K562 (cell line): ENCODE data around the gene METTL6. TPM values are rescaled to one million over a fixed set of nuclear protein-coding genes. Genes with fewer than 3 reads are reported as not detected.

Source experiments
- ATAC-seq: fragments of 200-7000 bp; cut with Tn5 transposase; 3 replicates; pipeline ENCODE4 v1.9.1; 2020; ENCODE audit warnings: moderate library complexity
- BruUV-seq: library from RNA; stranded (reverse); fragments of 400-500 nt; replicated peaks from 2 replicates; lab custom pipeline; 2021; lab: Mats Ljungman, UMichigan
- CTCF ChIA-PET: fragments of 300-600 bp; formaldehyde crosslinking; extraction: SDS; loops from one replicate; lab custom pipeline; 2021; ENCODE audit warnings: low intra/inter-chr PET ratio; lab: Yijun Ruan, JAX
- POLR2A ChIA-PET: fragments of 300-600, 350-650 bp; sonication (Branson Sonifier 250); formaldehyde crosslinking; extraction: SDS; loops from one replicate; lab custom pipeline; 2021; ENCODE audit warnings: antibody characterized with exemption, inconsistent platforms; lab: Yijun Ruan, JAX
- DNase-seq, 4 experiments: peaks; one replicate each; pipeline versions ENCODE4 v3.0.0 to v3.0.0-alpha.2; 2011 to 2018; ENCODE audit warnings: low spot score in 3 of 4, mixed read lengths in 3 of 4; ENCODE audit errors: extremely low read depth in 1 of 4
- FAIRE-seq: peaks from 2 replicates; lab custom pipeline; 2011; peaks lifted over from hg19 to GRCh38; lab: Jason Lieb, UNC
- H2AFZ ChIP-seq: 2 replicates; pipeline ENCODE4 v1.6.0; 2011; ENCODE audit warnings: low read depth, low read length, control low read depth, inconsistent platforms
- H3K27ac ChIP-seq: fragments of 200-600 bp; 3 replicates; pipeline ENCODE4 v1.8.0; 2011; ENCODE audit warnings: low read depth, mild to moderate bottlenecking, control low read depth, inconsistent platforms, low read length, moderate library complexity, mixed read lengths; ENCODE audit errors: extremely low read depth
- H3K27me3 ChIP-seq, 2 experiments: fragments of 300-600 bp in 1 of 2; 2 replicates in 1 of 2; 3 replicates in 1 of 2; pipeline versions ENCODE4 v1.6.0 to v1.8.0; 2011; ENCODE audit warnings: inconsistent platforms in 2 of 2, low read length in 2 of 2, mild to moderate bottlenecking in 1 of 2, mixed read lengths in 1 of 2, moderate library complexity in 1 of 2; ENCODE audit not compliant: control insufficient read depth in 2 of 2, insufficient read depth in 2 of 2
- H3K36me3 ChIP-seq: fragments of 300-600 bp; 3 replicates; pipeline ENCODE4 v1.8.0; 2011; ENCODE audit warnings: mild to moderate bottlenecking, low read length, inconsistent platforms; ENCODE audit not compliant: control insufficient read depth, insufficient read depth
- H3K4me1 ChIP-seq, 2 experiments: fragments of 200-600 bp in 1 of 2; replicated peaks in 1 of 2; 2 replicates in 1 of 2; 3 replicates in 1 of 2; pipeline versions ENCODE4 v1.5.1 to v1.8.0; 2011; ENCODE audit warnings: inconsistent platforms in 2 of 2, low read length in 2 of 2, mild to moderate bottlenecking in 1 of 2, mixed read lengths in 1 of 2, moderate library complexity in 1 of 2; ENCODE audit not compliant: control insufficient read depth in 2 of 2, insufficient read depth in 2 of 2
- H3K4me2 ChIP-seq: 2 replicates; pipeline ENCODE4 v1.6.1; 2011; ENCODE audit warnings: low read length, control low read depth, inconsistent platforms, mixed read lengths; ENCODE audit not compliant: insufficient read depth
- H3K4me3 ChIP-seq: fragments of 200-600 bp; sonication (generic), shearing (Covaris generic); 2 replicates; pipeline ENCODE4 v1.5.1; 2016; ENCODE audit warnings: control low read depth, inconsistent platforms
- H3K79me2 ChIP-seq: fragments of 200-600 bp; 3 replicates; pipeline ENCODE4 v1.8.0; 2011; ENCODE audit warnings: low read length, inconsistent platforms; ENCODE audit not compliant: control insufficient read depth, insufficient read depth
- H3K9ac ChIP-seq, 2 experiments: 2 replicates each; pipeline versions ENCODE4 v1.6.0 to v1.6.1; 2011; ENCODE audit warnings: low read depth in 2 of 2, low read length in 2 of 2, control low read depth in 1 of 2, inconsistent platforms in 1 of 2, mild to moderate bottlenecking in 1 of 2, mixed read lengths in 1 of 2; ENCODE audit not compliant: insufficient read depth in 1 of 2
- H3K9me1 ChIP-seq: one replicate; pipeline ENCODE4 v1.6.0; 2011; ENCODE audit warnings: inconsistent platforms, mild to moderate bottlenecking, low read length, moderate library complexity; ENCODE audit not compliant: control insufficient read depth, insufficient read depth
- H3K9me3 ChIP-seq: replicated peaks from 2 replicates; pipeline ENCODE4 v1.5.1; 2011; ENCODE audit warnings: low read depth, low read length, inconsistent platforms; ENCODE audit not compliant: control insufficient read depth, insufficient read depth
- H4K20me1 ChIP-seq: replicated peaks from 2 replicates; pipeline ENCODE4 v1.6.1; 2011; ENCODE audit warnings: low read length, inconsistent platforms, mixed read lengths; ENCODE audit not compliant: control insufficient read depth, insufficient read depth
- ARID1B ChIP-seq: fragments of 450-650 bp; IDR thresholded peaks from 2 replicates; pipeline ENCODE4 v1.6.1; 2016; ENCODE audit warnings: antibody characterized with exemption, mild to moderate bottlenecking, inconsistent platforms
- CCAR2 ChIP-seq: fragments of 200-400 bp; formaldehyde crosslinking; IDR thresholded peaks from 2 replicates; pipeline ENCODE4 v1.6.1; 2017; ENCODE audit warnings: mild to moderate bottlenecking, low read depth, low read length
- FOSL1 ChIP-seq: fragments of 200-800 bp; sonication (Bioruptor generic); conservative IDR thresholded peaks from 2 replicates; pipeline ENCODE4 v1.6.1; 2016; ENCODE audit warnings: missing genetic modification characterization, missing compliant biosample characterization
- HSF4 ChIP-seq: fragments of 250-450 bp; sonication (Bioruptor Pico); IDR thresholded peaks from 2 replicates; pipeline ENCODE4 v2.1.2; 2022; ENCODE audit warnings: mild to moderate bottlenecking, moderate library complexity, borderline replicate concordance
- RNF219 ChIP-seq: fragments of 250-450 bp; sonication (Bioruptor Pico); IDR thresholded peaks from 2 replicates; pipeline ENCODE4 v1.5.0; 2022; ENCODE audit warnings: mild to moderate bottlenecking
- THRB ChIP-seq: fragments of 450-650 bp; formaldehyde crosslinking; conservative IDR thresholded peaks from 2 replicates; pipeline ENCODE4 v1.4.0; 2022; ENCODE audit warnings: mild to moderate bottlenecking, missing genetic modification characterization
- ZNF764 ChIP-seq: fragments of 250-450 bp; sonication (Bioruptor Pico); IDR thresholded peaks from 2 replicates; pipeline ENCODE4 v1.4.0; 2020; ENCODE audit warnings: low read depth, mild to moderate bottlenecking, moderate library complexity
- WGBS: fragments of 100-300 bp; shearing (Covaris generic); methylation state at CpG from one replicate; pipeline ENCODE4 v1.1.6; 2016; ENCODE audit warnings: low coverage, mixed read lengths; ENCODE audit not compliant: insufficient coverage; ENCODE audit errors: missing lambda C conversion rate; 5-methylcytosine and 5-hydroxymethylcytosine counted together
- in situ Hi-C: fragments of 300-500 bp; cut with MboI; formaldehyde crosslinking; loops from 4 replicates; pipeline ENCODE4 v1.15.0; 2018; ENCODE audit warnings: inconsistent platforms, mixed read lengths
- intact Hi-C: fragments of 100-400 bp; cut with micrococcal nuclease; formaldehyde crosslinking; loops from 2 replicates; pipeline ENCODE4 v1.14.2; 2022
- polyA plus RNA-seq, 8 experiments: library from polyadenylated mRNA; depleted of rRNA in 4 of 8; stranded (reverse) in 5 of 8; unstranded in 3 of 8; fragments of >200 nt; fragmentation: Nextera tagmentation in 2 of 8; fragmentation: Illumina TruSeq in 1 of 8; extraction: Ambion mirVana in 2 of 8; extraction: Trizol in 1 of 8; gene quantifications; 2 replicates each; pipeline versions ENCODE4 v1.2.1 to v1.2.3, GENCODE V29; 2011 to 2014; ENCODE audit warnings: inconsistent platforms in 1 of 8, missing spikeins in 1 of 8
- total RNA-seq, 7 experiments: library from RNA; depleted of rRNA in 6 of 7; stranded (reverse); fragments of >200 nt in 6 of 7; fragmentation: Illumina TruSeq in 2 of 7; extraction: Trizol in 2 of 7; gene quantifications; 2 replicates each; pipeline versions ENCODE4 v1.2.1 to v1.2.3, GENCODE V29; 2011 to 2021; ENCODE audit warnings: low replicate concordance in 1 of 7

METTL6 gene
- total and polyA plus RNA-seq, 9 of the 15 experiments (the other 6 are each of a cell fraction or from before 2014, with no cell fraction given) = 18.8 to 61.5 (median 33.9) TPM

GRCh38 chr3:15401936-15402335, 25.4 kb downstream of the METTL6 start:
- no TSS peak for BruUV-seq
- ChIA-PET CTCF (interaction anchor here (0.7 kb wide), 1 partner anchor 18 kb away, joined by 6 read pairs; no protein-coding TSS in a partner anchor), POLR2A (interaction anchor here (0.6 kb wide), 1 partner anchor 478 kb away, joined by 3 read pairs; no protein-coding TSS in a partner anchor)
- Histone ChIP-seq H3K27me3 (no peaks in the 10 kb centered on the region), H3K27ac (no peak overlapping the region), H3K79me2 (no peaks in the 10 kb centered on the region), H3K4me1 (no peaks in the 10 kb centered on the region), H3K9me3 (0 out of 2 replicates have a peak, but pooled peaks cover 3% of the 10 kb centered on the region), H3K4me3 (no peak overlapping the region), H4K20me1 (no peaks in the 10 kb centered on the region), H3K9ac (no peak overlapping the region), H3K9me1 (no peaks in the 10 kb centered on the region), H3K4me2 (no peak overlapping the region)
- no peak for ATAC-seq
- in situ Hi-C loops = no loop called here
- TF ChIP-seq ARID1B = no peak
- no peak for TF ChIP-seq ZNF764
- no peak for TF ChIP-seq CCAR2
- no peak for TF ChIP-seq RNF219 (CRISPR knock-in tag)
- no peak for TF ChIP-seq THRB (CRISPR knock-in tag)
- TF ChIP-seq HSF4 = no peak
- TF ChIP-seq FOSL1 = no peak
- TF ChIP-seq, all 486 proteins: peak for 0
- 30% methylated on average over 4 of the region's 4 CpGs for WGBS
- FAIRE-seq (no peak), DNase-seq (no peak)
- intact Hi-C loops = loop anchor here (5.0 kb wide), 1 partner anchor 155 kb away; no protein-coding TSS in a partner anchor
- Histone ChIP-seq H2AFZ (peak overlapping the region; percentile 33; the same call in 1 of the 2 replicates), H3K36me3 (no peaks in the 10 kb centered on the region)
